ENCODE results near the gene CBX2.

Gene CBX2

DNA sequence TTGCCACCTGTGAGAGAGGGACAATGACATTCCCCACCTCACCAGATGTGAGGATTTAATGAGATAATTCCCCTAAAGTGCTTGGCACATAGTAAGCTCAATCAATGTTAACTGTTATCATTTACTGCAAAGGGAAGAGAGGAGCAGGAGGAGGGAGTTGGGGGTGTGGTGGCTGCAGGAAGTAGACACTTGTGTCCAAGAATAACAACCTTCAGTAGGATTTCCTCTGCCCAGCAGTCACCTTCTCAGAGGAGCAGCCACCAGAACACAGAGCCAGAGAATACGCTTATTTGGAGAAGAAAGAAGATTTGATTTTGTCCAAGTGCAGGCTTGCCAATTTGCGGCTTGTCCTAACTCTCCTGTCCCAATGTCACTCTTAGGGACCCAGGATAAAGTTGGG lies 51.1 kb downstream of the CBX2 start:
- Histone ChIP-seq H3K27ac (ENCODE audit: low read depth, low read length) (no peak overlapping the region), H3K27me3 (ENCODE audit: control insufficient read depth, low read length) (no peaks in the 10 kb centered on the region), H3K4me3 (ENCODE audit: low read length) (no peak overlapping the region), H3K9me2 (replicated peaks; ENCODE audit: control insufficient read depth, low read length) (no peaks in the 10 kb centered on the region), H3F3A (ENCODE audit: control insufficient read depth, insufficient read depth) (peaks cover 14% of the 10 kb centered on the region), H3K4me1 (ENCODE audit: control insufficient read depth, low read length) (peaks cover 46% of the 10 kb centered on the region), H3K79me2 (ENCODE audit: control insufficient read depth, low read length) (peaks cover 8% of the 10 kb centered on the region), H3K36me3 (ENCODE audit: control insufficient read depth, low read length) (peaks cover 10% of the 10 kb centered on the region), H3K4me2 (ENCODE audit: low read length) (peak overlapping the region; percentile 30; the same call in 1 of the 2 replicates), H3K9me3 (ENCODE audit: control insufficient read depth, insufficient read depth, low read length) (no peaks in the 10 kb centered on the region), H4K20me1 (ENCODE audit: control insufficient read depth, insufficient read depth, low read depth, low read length) (peaks cover 9% of the 10 kb centered on the region; the same call in 1 of the 2 replicates)
- TF ChIP-seq, protein P1, sequence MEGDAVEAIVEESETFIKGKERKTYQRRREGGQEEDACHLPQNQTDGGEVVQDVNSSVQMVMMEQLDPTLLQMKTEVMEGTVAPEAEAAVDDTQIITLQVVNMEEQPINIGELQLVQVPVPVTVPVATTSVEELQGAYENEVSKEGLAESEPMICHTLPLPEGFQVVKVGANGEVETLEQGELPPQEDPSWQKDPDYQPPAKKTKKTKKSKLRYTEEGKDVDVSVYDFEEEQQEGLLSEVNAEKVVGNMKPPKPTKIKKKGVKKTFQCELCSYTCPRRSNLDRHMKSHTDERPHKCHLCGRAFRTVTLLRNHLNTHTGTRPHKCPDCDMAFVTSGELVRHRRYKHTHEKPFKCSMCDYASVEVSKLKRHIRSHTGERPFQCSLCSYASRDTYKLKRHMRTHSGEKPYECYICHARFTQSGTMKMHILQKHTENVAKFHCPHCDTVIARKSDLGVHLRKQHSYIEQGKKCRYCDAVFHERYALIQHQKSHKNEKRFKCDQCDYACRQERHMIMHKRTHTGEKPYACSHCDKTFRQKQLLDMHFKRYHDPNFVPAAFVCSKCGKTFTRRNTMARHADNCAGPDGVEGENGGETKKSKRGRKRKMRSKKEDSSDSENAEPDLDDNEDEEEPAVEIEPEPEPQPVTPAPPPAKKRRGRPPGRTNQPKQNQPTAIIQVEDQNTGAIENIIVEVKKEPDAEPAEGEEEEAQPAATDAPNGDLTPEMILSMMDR (IDR thresholded peaks at IDR 0.05; ENCODE audit: low read depth, low read length, poor library complexity, severe bottlenecking), result no peak
- no peak for TF ChIP-seq EZH2phosphoT487 (IDR thresholded peaks at IDR 0.05; ENCODE audit: borderline replicate concordance, low read length)

DNA sequence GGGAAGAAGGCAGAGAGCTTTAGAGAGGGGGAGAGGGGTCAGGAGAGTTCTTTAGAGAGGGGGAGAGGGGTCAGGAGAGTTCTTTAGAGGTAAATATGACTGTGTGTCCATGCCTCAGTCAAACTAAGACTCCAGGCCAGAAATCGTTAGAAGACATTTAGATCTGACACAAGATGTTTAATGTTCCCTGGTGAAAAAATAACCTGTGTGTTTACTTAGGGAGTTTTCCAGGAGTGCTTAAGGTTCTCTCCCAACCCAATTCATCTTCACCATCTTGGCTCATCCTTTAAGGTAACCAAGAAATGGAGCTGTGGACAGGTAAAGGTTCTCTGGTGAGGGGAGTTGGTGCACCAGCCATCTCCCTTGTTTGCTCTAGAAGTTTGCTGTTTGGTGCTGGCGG lies 51.5 kb downstream of the CBX2 start:
- H3K27ac ChIP-seq (ENCODE audit: low read depth, low read length), result no peak overlapping the region
- peaks cover 15% of the 10 kb centered on the region for H3K36me3 ChIP-seq (ENCODE audit: control insufficient read depth, low read length)
- peak overlapping the region; percentile 30; the same call in 1 of the 2 replicates for H3K4me2 ChIP-seq (ENCODE audit: low read length)
- H3K79me2 ChIP-seq (ENCODE audit: control insufficient read depth, low read length), result peaks cover 11% of the 10 kb centered on the region
- H3K9me3 ChIP-seq (ENCODE audit: control insufficient read depth, insufficient read depth, low read length), result no peaks in the 10 kb centered on the region
- no peak overlapping the region for H3K4me3 ChIP-seq (ENCODE audit: low read length)
- no peaks in the 10 kb centered on the region for H3K27me3 ChIP-seq (ENCODE audit: control insufficient read depth, low read length)
- peaks cover 14% of the 10 kb centered on the region for H3F3A ChIP-seq (ENCODE audit: control insufficient read depth, insufficient read depth)
- H3K4me1 ChIP-seq (ENCODE audit: control insufficient read depth, low read length), result peaks cover 46% of the 10 kb centered on the region
- no peaks in the 10 kb centered on the region for H3K9me2 ChIP-seq (replicated peaks; ENCODE audit: control insufficient read depth, low read length)
- TF ChIP-seq, protein P1 (IDR thresholded peaks at IDR 0.05; ENCODE audit: low read depth, low read length, poor library complexity, severe bottlenecking), result no peak
- TF ChIP-seq EZH2phosphoT487 (IDR thresholded peaks at IDR 0.05; ENCODE audit: borderline replicate concordance, low read length), result no peak
- H4K20me1 ChIP-seq (ENCODE audit: control insufficient read depth, insufficient read depth, low read depth, low read length), result peaks cover 9% of the 10 kb centered on the region; the same call in 1 of the 2 replicates

DNA sequence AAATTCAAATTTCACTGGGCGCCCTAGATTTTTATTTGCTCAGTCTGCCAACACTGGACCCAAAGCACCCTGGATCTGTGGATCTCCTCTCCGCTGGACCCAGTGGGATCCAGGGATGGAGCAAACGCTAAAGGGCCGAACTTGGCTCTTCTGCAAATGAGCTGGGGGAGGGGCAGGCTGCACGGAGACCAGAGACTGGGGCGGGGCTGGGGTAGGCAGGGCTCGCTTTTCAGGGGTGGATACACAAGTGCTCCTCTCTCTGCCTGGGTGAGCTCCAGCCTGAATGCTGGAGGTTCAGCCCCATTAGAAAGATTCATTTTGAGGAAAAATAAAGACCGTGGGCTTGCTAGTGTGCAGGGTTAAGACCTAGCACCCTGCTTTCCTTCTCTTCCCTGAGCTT lies 52.4 kb downstream of the CBX2 start:
- no peak overlapping the region for H3K4me3 ChIP-seq (ENCODE audit: low read length)
- peaks cover 14% of the 10 kb centered on the region for H3F3A ChIP-seq (ENCODE audit: control insufficient read depth, insufficient read depth)
- H3K27me3 ChIP-seq (ENCODE audit: control insufficient read depth, low read length), result no peaks in the 10 kb centered on the region
- peaks cover 49% of the 10 kb centered on the region for H3K4me1 ChIP-seq (ENCODE audit: control insufficient read depth, low read length)
- no peak for TF ChIP-seq EZH2phosphoT487 (IDR thresholded peaks at IDR 0.05; ENCODE audit: borderline replicate concordance, low read length)
- TF ChIP-seq, protein P1 (IDR thresholded peaks at IDR 0.05; ENCODE audit: low read depth, low read length, poor library complexity, severe bottlenecking), result no peak
- no peak overlapping the region for H3K4me2 ChIP-seq (ENCODE audit: low read length)
- peaks cover 23% of the 10 kb centered on the region for H3K36me3 ChIP-seq (ENCODE audit: control insufficient read depth, low read length)
- peaks cover 19% of the 10 kb centered on the region for H3K79me2 ChIP-seq (ENCODE audit: control insufficient read depth, low read length)
- no peak overlapping the region for H3K27ac ChIP-seq (ENCODE audit: low read depth, low read length)
- H3K9me3 ChIP-seq (ENCODE audit: control insufficient read depth, insufficient read depth, low read length), result no peaks in the 10 kb centered on the region
- no peaks in the 10 kb centered on the region for H3K9me2 ChIP-seq (replicated peaks; ENCODE audit: control insufficient read depth, low read length)
- H4K20me1 ChIP-seq (ENCODE audit: control insufficient read depth, insufficient read depth, low read depth, low read length), result peaks cover 11% of the 10 kb centered on the region; the same call in 1 of the 2 replicates

Data from DOHH2 (cell line).